Measurements from ENCODE around the gene LMX1A. TPM values are rescaled to one million over a fixed set of nuclear protein-coding genes. Genes with fewer than 3 reads are reported as not detected.

LMX1A gene
- total and polyA plus RNA-seq, 2 donors (not counting 1 experiment from before 2014, with no cell fraction given) = not detected

DNA sequence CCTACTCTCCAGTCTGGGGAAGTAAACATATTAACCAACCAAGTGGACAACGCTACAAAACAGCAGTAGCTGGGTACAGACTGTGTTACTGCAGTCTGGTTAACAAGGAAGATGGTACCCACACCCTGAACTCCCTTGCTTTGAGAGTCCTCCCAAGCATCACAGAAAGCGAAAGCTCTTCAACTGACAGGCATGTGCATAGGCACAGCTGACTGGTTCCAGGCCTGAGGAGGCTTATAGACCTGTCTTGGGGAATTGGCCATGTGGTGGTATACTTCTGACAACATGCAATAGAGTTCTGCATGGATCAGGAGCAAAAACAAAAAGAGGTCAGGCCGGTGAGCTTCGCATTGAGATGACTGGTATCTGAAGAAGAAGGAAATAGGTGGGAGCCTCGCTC, 17.4 kb downstream of the LMX1A start:
- H3K27me3 ChIP-seq (replicated peaks in 1 of 4; ENCODE audit: control extremely low read depth in 1 of 4, control insufficient read depth in 3 of 4, insufficient read depth in 4 of 4, low read length in 3 of 4) = peaks cover 0 to 7% (median 4%) of the 10 kb centered on the region in 4 experiments
- H3K36me3 ChIP-seq (replicated peaks in 1 of 2; ENCODE audit: control extremely low read depth in 1 of 2, control insufficient read depth in 1 of 2, extremely low read depth in 1 of 2, insufficient read depth in 2 of 2, low read length in 1 of 2) = no peaks in the 10 kb centered on the region
- no peaks in the 10 kb centered on the region for H4K20me1 ChIP-seq (ENCODE audit: control insufficient read depth, insufficient read depth, low read length, poor library complexity, severe bottlenecking)
- no peak overlapping the region for H3K4me3 ChIP-seq (ENCODE audit: control extremely low read depth in 1 of 5, extremely low read depth in 1 of 5, insufficient read depth in 1 of 5, low read depth in 2 of 5, low read length in 4 of 5)
- intact Hi-C loops (cut with micrococcal nuclease) = no loop called here
- Mint-ChIP-seq H3K27me3 (peaks cover 31% of the 10 kb centered on the region), H3K9me3 (ENCODE audit: insufficient read depth) (no peaks in the 10 kb centered on the region), H3K4me1 (no peaks in the 10 kb centered on the region), H3K4me3 (no peak overlapping the region), H3K27ac (no peak overlapping the region)
- no peak overlapping the region for H3K4me2 ChIP-seq (replicated peaks; ENCODE audit: low read depth, low read length, poor library complexity, severe bottlenecking)
- no peaks in the 10 kb centered on the region for H3K79me2 ChIP-seq (ENCODE audit: control insufficient read depth, insufficient read depth, low read length)
- ATAC-seq (ENCODE audit: low read depth) = no peak
- no peak overlapping the region for H3K9ac ChIP-seq (ENCODE audit: low read length)
- TF ChIP-seq, protein P1, sequence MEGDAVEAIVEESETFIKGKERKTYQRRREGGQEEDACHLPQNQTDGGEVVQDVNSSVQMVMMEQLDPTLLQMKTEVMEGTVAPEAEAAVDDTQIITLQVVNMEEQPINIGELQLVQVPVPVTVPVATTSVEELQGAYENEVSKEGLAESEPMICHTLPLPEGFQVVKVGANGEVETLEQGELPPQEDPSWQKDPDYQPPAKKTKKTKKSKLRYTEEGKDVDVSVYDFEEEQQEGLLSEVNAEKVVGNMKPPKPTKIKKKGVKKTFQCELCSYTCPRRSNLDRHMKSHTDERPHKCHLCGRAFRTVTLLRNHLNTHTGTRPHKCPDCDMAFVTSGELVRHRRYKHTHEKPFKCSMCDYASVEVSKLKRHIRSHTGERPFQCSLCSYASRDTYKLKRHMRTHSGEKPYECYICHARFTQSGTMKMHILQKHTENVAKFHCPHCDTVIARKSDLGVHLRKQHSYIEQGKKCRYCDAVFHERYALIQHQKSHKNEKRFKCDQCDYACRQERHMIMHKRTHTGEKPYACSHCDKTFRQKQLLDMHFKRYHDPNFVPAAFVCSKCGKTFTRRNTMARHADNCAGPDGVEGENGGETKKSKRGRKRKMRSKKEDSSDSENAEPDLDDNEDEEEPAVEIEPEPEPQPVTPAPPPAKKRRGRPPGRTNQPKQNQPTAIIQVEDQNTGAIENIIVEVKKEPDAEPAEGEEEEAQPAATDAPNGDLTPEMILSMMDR (IDR thresholded peaks at IDR 0.05) = no peak
- TF ChIP-seq EZH2 (IDR thresholded peaks at IDR 0.05; ENCODE audit: borderline replicate concordance, insufficient read depth, low read depth, low read length, poor library complexity, severe bottlenecking) = no peak
- 88% methylated on average over 5 of the region's 5 CpGs for WGBS (ENCODE audit: insufficient coverage)
- no peaks in the 10 kb centered on the region for H3K9me3 ChIP-seq (ENCODE audit: control extremely low read depth in 1 of 3, control insufficient read depth in 2 of 3, insufficient read depth in 1 of 3, low read length in 2 of 3)
- H2AFZ ChIP-seq (ENCODE audit: insufficient read depth, low read depth, low read length, poor library complexity, severe bottlenecking) = no peak overlapping the region
- H3K27ac ChIP-seq (ENCODE audit: low read length in 2 of 2) = no peak overlapping the region
- ChIA-PET CTCF (no interaction called here), POLR2A (no interaction called here)
- DNase-seq = no peak
- no peaks in the 10 kb centered on the region for H3K4me1 ChIP-seq (ENCODE audit: control insufficient read depth in 2 of 2, insufficient read depth in 2 of 2, low read length in 2 of 2)

DNA sequence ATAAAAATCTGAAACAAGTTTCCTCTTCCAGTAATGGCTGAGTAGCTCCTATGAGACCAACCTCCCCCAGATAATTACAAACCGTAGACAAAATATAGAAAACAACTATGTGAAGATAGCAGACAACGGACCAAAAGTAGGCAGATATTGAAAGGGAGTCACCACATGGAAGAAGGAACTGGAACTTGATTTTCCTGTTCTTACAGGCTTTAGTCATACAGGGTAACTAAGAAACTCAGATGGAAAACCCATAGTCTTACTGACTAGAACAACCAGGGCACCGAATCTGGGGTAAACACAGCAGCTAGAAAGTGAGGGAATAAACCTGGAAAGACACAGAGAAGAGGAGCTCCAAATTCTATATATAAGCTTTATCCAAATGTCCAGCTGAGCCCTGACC, 26.0 kb downstream of the LMX1A start:
- Histone ChIP-seq H3K9ac (ENCODE audit: low read length) (no peak overlapping the region), H3K4me3 (ENCODE audit: control extremely low read depth in 1 of 5, extremely low read depth in 1 of 5, insufficient read depth in 1 of 5, low read depth in 2 of 5, low read length in 4 of 5) (no peak overlapping the region), H4K20me1 (ENCODE audit: control insufficient read depth, insufficient read depth, low read length, poor library complexity, severe bottlenecking) (no peaks in the 10 kb centered on the region), H3K27me3 (replicated peaks in 1 of 4; ENCODE audit: control extremely low read depth in 1 of 4, control insufficient read depth in 3 of 4, insufficient read depth in 4 of 4, low read length in 3 of 4) (peaks cover 0 to 13% (median 0%) of the 10 kb centered on the region in 4 experiments), H3K79me2 (ENCODE audit: control insufficient read depth, insufficient read depth, low read length) (no peaks in the 10 kb centered on the region), H2AFZ (ENCODE audit: insufficient read depth, low read depth, low read length, poor library complexity, severe bottlenecking) (no peak overlapping the region), H3K4me2 (replicated peaks; ENCODE audit: low read depth, low read length, poor library complexity, severe bottlenecking) (no peak overlapping the region), H3K27ac (ENCODE audit: low read length in 2 of 2) (no peak overlapping the region), H3K4me1 (ENCODE audit: control insufficient read depth in 2 of 2, insufficient read depth in 2 of 2, low read length in 2 of 2) (no peaks in the 10 kb centered on the region), H3K36me3 (replicated peaks in 1 of 2; ENCODE audit: control extremely low read depth in 1 of 2, control insufficient read depth in 1 of 2, extremely low read depth in 1 of 2, insufficient read depth in 2 of 2, low read length in 1 of 2) (no peaks in the 10 kb centered on the region), H3K9me3 (ENCODE audit: control extremely low read depth in 1 of 3, control insufficient read depth in 2 of 3, insufficient read depth in 1 of 3, low read length in 2 of 3) (peaks cover 0 to 2% (median 0%) of the 10 kb centered on the region in 3 donors)
- H3K4me1 Mint-ChIP-seq = no peaks in the 10 kb centered on the region
- intact Hi-C loops (cut with micrococcal nuclease) = no loop called here
- no peak overlapping the region for H3K4me3 Mint-ChIP-seq
- peaks cover 34% of the 10 kb centered on the region for H3K27me3 Mint-ChIP-seq
- ChIA-PET CTCF (no interaction called here), POLR2A (no interaction called here)
- TF ChIP-seq, protein P1 (IDR thresholded peaks at IDR 0.05) = no peak
- no peak for TF ChIP-seq EZH2 (IDR thresholded peaks at IDR 0.05; ENCODE audit: borderline replicate concordance, insufficient read depth, low read depth, low read length, poor library complexity, severe bottlenecking)
- H3K27ac Mint-ChIP-seq = no peak overlapping the region
- DNase-seq = no peak
- whole genome bisulfite sequencing (ENCODE audit: insufficient coverage) = no CpG with 5 or more reads among the region's 3 CpGs
- no peak for ATAC-seq (ENCODE audit: low read depth)
- H3K9me3 Mint-ChIP-seq (ENCODE audit: insufficient read depth) = no peaks in the 10 kb centered on the region

All from B cell (primary cell).